ENCODE results near the gene IRAK1.

DNA sequence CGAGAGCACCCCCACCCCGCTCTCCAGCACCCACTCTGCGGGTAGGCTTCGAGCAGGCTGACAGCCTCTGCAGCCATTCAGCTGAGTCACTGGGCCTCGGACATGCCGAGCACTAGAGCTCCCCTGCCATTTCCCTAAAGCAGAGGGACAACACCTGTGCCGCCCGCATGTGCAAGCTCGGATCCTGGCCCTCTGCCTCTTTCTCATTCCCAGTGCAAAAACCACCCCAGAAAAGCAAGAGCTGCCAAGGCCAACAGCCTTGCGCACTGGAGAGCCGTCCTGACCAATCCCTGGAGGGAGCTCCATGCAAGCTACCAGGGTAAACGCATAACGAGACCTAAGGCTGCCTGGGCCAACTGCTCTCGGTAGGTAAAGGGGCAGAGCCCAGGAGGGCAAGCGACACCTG lies 53.4 kb downstream of the IRAK1 start:
- TF ChIP-seq, protein P1, sequence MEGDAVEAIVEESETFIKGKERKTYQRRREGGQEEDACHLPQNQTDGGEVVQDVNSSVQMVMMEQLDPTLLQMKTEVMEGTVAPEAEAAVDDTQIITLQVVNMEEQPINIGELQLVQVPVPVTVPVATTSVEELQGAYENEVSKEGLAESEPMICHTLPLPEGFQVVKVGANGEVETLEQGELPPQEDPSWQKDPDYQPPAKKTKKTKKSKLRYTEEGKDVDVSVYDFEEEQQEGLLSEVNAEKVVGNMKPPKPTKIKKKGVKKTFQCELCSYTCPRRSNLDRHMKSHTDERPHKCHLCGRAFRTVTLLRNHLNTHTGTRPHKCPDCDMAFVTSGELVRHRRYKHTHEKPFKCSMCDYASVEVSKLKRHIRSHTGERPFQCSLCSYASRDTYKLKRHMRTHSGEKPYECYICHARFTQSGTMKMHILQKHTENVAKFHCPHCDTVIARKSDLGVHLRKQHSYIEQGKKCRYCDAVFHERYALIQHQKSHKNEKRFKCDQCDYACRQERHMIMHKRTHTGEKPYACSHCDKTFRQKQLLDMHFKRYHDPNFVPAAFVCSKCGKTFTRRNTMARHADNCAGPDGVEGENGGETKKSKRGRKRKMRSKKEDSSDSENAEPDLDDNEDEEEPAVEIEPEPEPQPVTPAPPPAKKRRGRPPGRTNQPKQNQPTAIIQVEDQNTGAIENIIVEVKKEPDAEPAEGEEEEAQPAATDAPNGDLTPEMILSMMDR (conservative IDR thresholded peaks at IDR 0.05; ENCODE audit: low read depth, low read length): no peak
- no peak for TF ChIP-seq EZH2 (IDR thresholded peaks at IDR 0.05; ENCODE audit: borderline replicate concordance, low read depth, low read length, poor library complexity, severe bottlenecking)
